Uterus (tissue), 4 donors: ENCODE measurements around the gene TMTC3. TPM values are rescaled to one million over a fixed set of nuclear protein-coding genes. Genes with fewer than 3 reads are reported as not detected.

Source experiments
- DNase-seq, 2 donors: peaks; one replicate each; pipeline ENCODE4 v3.0.0-alpha.2; 2019 to 2020
- H3K27ac ChIP-seq, 2 donors: fragments of 200-600 bp; sonication (generic); 1 replicate in 1 of 2; 2 replicates in 1 of 2; pipeline ENCODE4 v1.5.1; 2016 to 2018
- H3K27me3 ChIP-seq, 2 donors: fragments of 200-600 bp; sonication (generic); one replicate each; pipeline ENCODE4 v1.5.1; 2018 to 2019; ENCODE audit warnings: control low read depth in 1 of 2
- H3K36me3 ChIP-seq, 2 donors: fragments of 200-600 bp; sonication (generic); one replicate each; pipeline ENCODE4 v1.5.1; 2019; ENCODE audit warnings: control low read depth in 1 of 2
- H3K4me1 ChIP-seq, 2 donors: fragments of 200-600 bp; sonication (generic); one replicate each; pipeline ENCODE4 v1.5.1; 2018 to 2019; ENCODE audit warnings: control low read depth in 1 of 2
- H3K4me3 ChIP-seq, 2 donors: fragments of 200-600 bp; sonication (generic); 1 replicate in 1 of 2; 2 replicates in 1 of 2; pipeline ENCODE4 v1.5.1; 2018 to 2019; ENCODE audit warnings: mild to moderate bottlenecking in 1 of 2
- H3K9me3 ChIP-seq, 2 donors: fragments of 200-600 bp; sonication (generic); one replicate each; pipeline ENCODE4 v1.5.1; 2019; ENCODE audit warnings: control low read depth in 1 of 2
- CTCF ChIP-seq, 4 experiments: fragments of 200-600 bp in 2 of 4; fragments of 450-650 bp in 2 of 4; sonication (generic) in 2 of 4; IDR thresholded peaks; one replicate each; pipeline ENCODE4 v1.5.1; 2016 to 2019; ENCODE audit warnings: antibody characterized with exemption in 4 of 4, mild to moderate bottlenecking in 2 of 4, moderate library complexity in 1 of 4
- POLR2A ChIP-seq, 2 donors: fragments of 450-650 bp; IDR thresholded peaks; one replicate each; pipeline ENCODE4 v1.6.1; 2016; ENCODE audit warnings: antibody characterized with exemption in 2 of 2, mild to moderate bottlenecking in 1 of 2, moderate library complexity in 1 of 2
- intact Hi-C: fragments of 100-400 bp; cut with DNase I; formaldehyde crosslinking; loops from one replicate; pipeline ENCODE4 v1.15.1; 2023; ENCODE audit warnings: low total_unique reads
- total RNA-seq, 4 donors: library from RNA; depleted of rRNA in 3 of 4; stranded (reverse); fragments of >200 nt in 3 of 4; gene quantifications; one replicate each; pipeline versions ENCODE4 v1.1.0 to v1.2.4, GENCODE V29; 2014 to 2023
- donor health status: DM: yes; HTN: yes; CAD: no.

The TMTC3 gene
- total RNA-seq, 4 donors from 2014 or later = 9.0 to 86.5 (median 20.0) TPM

GRCh38 chr12:88230271-88230670 is 88.2 kb downstream of the TMTC3 start:
- intact Hi-C loops = no loop called here
- TF ChIP-seq CTCF (IDR thresholded peaks at IDR 0.05) = no peak
- no peak for TF ChIP-seq POLR2A (IDR thresholded peaks at IDR 0.05)
- Histone ChIP-seq H3K4me3 (no peak overlapping the region), H3K27me3 (no peaks in the 10 kb centered on the region), H3K4me1 (no peaks in the 10 kb centered on the region), H3K27ac (no peak overlapping the region), H3K9me3 (no peaks in the 10 kb centered on the region), H3K36me3 (no peaks in the 10 kb centered on the region)
- DNase-seq = no peak

GRCh38 chr12:88235183-88235833 is 93.2 kb downstream of the TMTC3 start:
- Histone ChIP-seq H3K4me3 (no peak overlapping the region), H3K36me3 (no peaks in the 10 kb centered on the region), H3K27me3 (no peaks in the 10 kb centered on the region), H3K4me1 (no peaks in the 10 kb centered on the region), H3K9me3 (peaks cover 0 to 4% of the 10 kb centered on the region in 2 donors), H3K27ac (no peak overlapping the region)
- DNase-seq = no peak
- intact Hi-C loops = no loop called here
- TF ChIP-seq CTCF (IDR thresholded peaks at IDR 0.05) (no peak), POLR2A (IDR thresholded peaks at IDR 0.05) (no peak)

GRCh38 chr12:88237954-88238353 is 95.8 kb downstream of the TMTC3 start:
- TF ChIP-seq CTCF (IDR thresholded peaks at IDR 0.05) = no peak
- H3K4me1 ChIP-seq = no peaks in the 10 kb centered on the region
- DNase-seq = no peak
- no peak overlapping the region for H3K4me3 ChIP-seq
- H3K27me3 ChIP-seq = no peaks in the 10 kb centered on the region
- H3K36me3 ChIP-seq = no peaks in the 10 kb centered on the region
- H3K9me3 ChIP-seq = peaks cover 0 to 4% of the 10 kb centered on the region in 2 donors
- intact Hi-C loops = no loop called here
- H3K27ac ChIP-seq = no peak overlapping the region

GRCh38 chr12:88238406-88238805 is 96.3 kb downstream of the TMTC3 start:
- DNase-seq = no peak
- Histone ChIP-seq H3K9me3 (peaks cover 0 to 4% of the 10 kb centered on the region in 2 donors), H3K4me3 (no peak overlapping the region), H3K4me1 (no peaks in the 10 kb centered on the region), H3K27me3 (no peaks in the 10 kb centered on the region), H3K36me3 (no peaks in the 10 kb centered on the region), H3K27ac (no peak overlapping the region)
- intact Hi-C loops = no loop called here
- no peak for TF ChIP-seq POLR2A (IDR thresholded peaks at IDR 0.05)
- no peak for TF ChIP-seq CTCF (IDR thresholded peaks at IDR 0.05)

- Histone ChIP-seq H3K27ac (no peak overlapping the region), H3K4me3 (no peak overlapping the region), H3K27me3 (no peaks in the 10 kb centered on the region), H3K36me3 (no peaks in the 10 kb centered on the region), H3K9me3 (peaks cover 0 to 4% of the 10 kb centered on the region in 2 donors), H3K4me1 (no peaks in the 10 kb centered on the region)
- peak in 1 of 2 donors; percentile 40 for DNase-seq
- intact Hi-C loops = no loop called here
- TF ChIP-seq CTCF (IDR thresholded peaks at IDR 0.05) (no peak), POLR2A (IDR thresholded peaks at IDR 0.05) (no peak)
Observed at GRCh38 chr12:88241862-88242570, 99.9 kb downstream of the TMTC3 start.
